GM19351 (cell line): ENCODE data around the gene C9orf78.

Source experiments
- ATAC-seq: cut with Tn5 transposase; IDR thresholded peaks from one replicate; pipeline ENCODE4 v1.9.1; 2021; ENCODE audit warnings: mild to moderate bottlenecking, moderate library complexity; ENCODE audit not compliant: unreplicated experiment

C9orf78 gene

GRCh38 chr9:129777769-129778130 lies 57.3 kb downstream of the C9orf78 start:
- no peak for ATAC-seq
